Stimulated activated naive CD8-positive, alpha-beta T cell treated with anti-CD3 and anti-CD28 coated beads, Interleukin-15, Interleukin-2, amounts not matched to agents 100 ng/mL and 50 ng/mL, for 24 hours (primary cell): ENCODE data around the gene SOS1.
"Not testable (repeated sequence)": the region's sequence is repeated elsewhere in the genome, so short reads cannot be mapped to it uniquely, and the experiment has no call there.

Experiments used
- H3K27ac Mint-ChIP-seq: one replicate; pipeline ENCODE4 v1.8.0; 2021; ENCODE audit warnings: mild to moderate bottlenecking, mixed read lengths
- H3K27me3 Mint-ChIP-seq: one replicate; pipeline ENCODE4 v1.8.0; 2021; ENCODE audit warnings: mixed read lengths
- H3K36me3 Mint-ChIP-seq: one replicate; pipeline ENCODE4 v1.8.0; 2021; ENCODE audit warnings: low read depth, mixed read lengths
- H3K4me1 Mint-ChIP-seq: one replicate; pipeline ENCODE4 v1.8.0; 2021; ENCODE audit warnings: low read depth, mixed read lengths
- H3K4me3 Mint-ChIP-seq: one replicate; pipeline ENCODE4 v1.8.0; 2021; ENCODE audit warnings: mild to moderate bottlenecking, mixed read lengths
- H3K9me3 Mint-ChIP-seq: one replicate; pipeline ENCODE4 v1.8.0; 2021; ENCODE audit warnings: mixed read lengths

SOS1 gene

DNA sequence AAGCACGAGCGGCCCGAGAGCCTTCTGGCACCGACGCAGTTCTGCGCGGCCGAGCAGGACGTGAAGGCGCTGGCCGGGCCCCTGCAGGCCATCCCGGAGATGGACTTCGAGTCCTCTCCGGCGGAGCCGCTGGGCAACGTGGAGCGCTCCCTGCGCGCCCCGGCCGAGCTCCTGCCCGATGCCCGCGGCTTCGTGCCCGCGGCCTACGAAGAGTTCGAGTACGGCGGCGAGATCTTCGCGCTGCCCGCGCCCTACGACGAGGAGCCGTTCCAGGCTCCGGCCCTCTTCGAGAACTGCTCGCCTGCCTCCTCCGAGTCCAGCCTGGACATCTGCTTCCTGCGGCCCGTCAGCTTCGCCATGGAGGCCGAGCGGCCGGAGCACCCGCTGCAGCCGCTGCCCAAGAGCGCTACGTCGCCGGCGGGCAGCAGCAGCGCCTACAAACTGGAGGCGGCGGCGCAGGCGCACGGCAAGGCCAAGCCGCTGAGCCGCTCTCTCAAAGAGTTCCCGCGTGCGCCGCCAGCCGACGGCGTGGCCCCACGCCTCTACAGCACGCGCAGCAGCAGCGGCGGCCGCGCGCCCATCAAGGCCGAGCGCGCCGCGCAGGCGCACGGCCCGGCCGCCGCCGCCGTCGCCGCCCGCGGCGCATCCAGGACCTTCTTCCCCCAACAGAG, 160.8 kb downstream of the SOS1 start:
- H3K4me3 Mint-ChIP-seq = no peak overlapping the region
- H3K36me3 Mint-ChIP-seq = no peaks in the 10 kb centered on the region
- no peaks in the 10 kb centered on the region for H3K9me3 Mint-ChIP-seq
- H3K4me1 Mint-ChIP-seq = peaks cover 3% of the 10 kb centered on the region
- H3K27me3 Mint-ChIP-seq = peaks cover 36% of the 10 kb centered on the region
- no peak overlapping the region for H3K27ac Mint-ChIP-seq

DNA sequence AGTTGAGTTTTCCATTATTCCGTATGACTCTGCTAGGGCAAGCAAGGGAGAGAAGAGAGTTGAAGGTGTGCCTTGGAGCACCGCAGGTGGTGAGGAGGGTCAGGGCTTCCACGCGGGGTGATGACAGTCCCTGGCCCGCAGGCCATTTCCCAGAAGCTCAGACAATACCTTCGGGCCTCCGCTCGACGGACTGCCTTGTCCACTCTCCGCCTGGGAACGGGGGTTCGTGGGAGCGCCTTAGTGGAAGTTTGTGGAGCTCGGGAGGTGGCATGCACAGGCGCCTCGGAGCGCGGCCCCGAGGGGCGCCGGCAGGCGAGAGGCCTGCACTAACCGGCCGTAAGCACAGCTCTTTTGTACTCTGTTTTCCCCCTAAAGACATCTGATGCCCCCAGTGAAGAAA, 161.4 kb downstream of the SOS1 start:
- no peaks in the 10 kb centered on the region for H3K9me3 Mint-ChIP-seq
- H3K4me1 Mint-ChIP-seq = peaks cover 3% of the 10 kb centered on the region
- peak overlapping the region; percentile 19 for H3K4me3 Mint-ChIP-seq
- no peaks in the 10 kb centered on the region for H3K36me3 Mint-ChIP-seq
- no peak overlapping the region for H3K27ac Mint-ChIP-seq
- peaks cover 36% of the 10 kb centered on the region for H3K27me3 Mint-ChIP-seq

DNA sequence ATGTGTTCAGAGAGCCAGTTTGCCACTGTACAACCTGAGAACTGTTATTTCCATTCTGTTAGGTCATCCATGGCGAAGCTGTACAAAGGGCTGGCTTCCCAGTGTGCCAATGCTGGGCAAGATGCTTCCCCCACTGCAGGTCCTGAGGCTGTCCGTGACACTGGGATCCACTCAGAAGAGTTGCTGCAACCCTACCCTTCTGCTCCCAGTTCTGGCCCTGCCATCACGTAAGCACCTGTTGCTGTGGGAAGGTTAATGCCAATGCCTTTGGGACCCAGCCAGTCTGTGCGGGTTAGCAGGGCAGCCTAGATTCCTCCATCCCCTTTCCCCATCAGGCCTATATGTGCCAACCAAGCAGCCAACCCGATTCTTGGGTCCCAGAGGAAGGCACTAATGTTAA, 162.9 kb downstream of the SOS1 start:
- no peak overlapping the region for H3K27ac Mint-ChIP-seq
- no peaks in the 10 kb centered on the region for H3K36me3 Mint-ChIP-seq
- H3K27me3 Mint-ChIP-seq = peaks cover 36% of the 10 kb centered on the region
- H3K9me3 Mint-ChIP-seq = no peaks in the 10 kb centered on the region
- H3K4me3 Mint-ChIP-seq = no peak overlapping the region
- H3K4me1 Mint-ChIP-seq = peaks cover 3% of the 10 kb centered on the region

DNA sequence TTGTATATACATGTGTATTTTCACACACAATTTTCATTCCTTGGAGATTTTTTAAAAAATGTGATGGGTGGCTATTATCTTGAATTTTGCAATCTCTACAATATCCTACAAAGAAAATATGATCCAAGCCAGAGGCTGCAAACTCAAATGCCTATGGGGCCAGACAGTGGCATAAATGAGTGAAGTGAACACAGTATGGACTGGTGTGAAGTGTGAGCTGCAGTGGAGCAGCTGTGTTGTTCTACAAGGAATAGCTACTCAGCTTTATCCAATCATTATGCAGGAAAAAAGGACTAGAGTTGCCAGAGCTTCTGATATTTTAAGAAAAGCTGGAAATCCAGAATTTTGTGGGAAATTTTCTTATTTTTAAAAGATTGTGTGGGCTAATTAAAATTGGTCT, 169.1 kb downstream of the SOS1 start:
- Mint-ChIP-seq H3K9me3 (no peaks in the 10 kb centered on the region), H3K27me3 (no peaks in the 10 kb centered on the region), H3K4me3 (no peak overlapping the region), H3K36me3 (no peaks in the 10 kb centered on the region), H3K4me1 (no peaks in the 10 kb centered on the region), H3K27ac (no peak overlapping the region)

DNA sequence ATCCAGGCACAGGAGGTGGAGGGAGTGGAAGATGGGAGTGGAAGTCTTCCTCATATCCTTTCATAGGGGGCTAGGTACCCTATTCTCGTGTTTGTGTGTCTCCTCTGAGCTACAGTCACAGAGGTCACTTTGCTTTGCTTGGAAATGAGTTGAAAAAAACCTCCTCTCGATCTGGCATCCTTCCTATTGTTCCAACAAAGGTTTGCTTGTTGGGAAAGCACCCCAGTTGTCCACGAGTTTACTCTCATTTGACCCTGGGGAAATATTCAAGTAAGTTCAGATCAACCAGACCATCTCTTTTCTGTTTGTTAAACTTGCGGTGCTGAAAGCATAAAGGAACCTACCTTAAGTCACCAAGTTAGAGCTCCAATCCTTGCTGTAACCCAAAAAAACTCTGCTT, 171.9 kb downstream of the SOS1 start:
- Mint-ChIP-seq H3K4me3 (no peak overlapping the region), H3K27ac (no peak overlapping the region), H3K9me3 (no peaks in the 10 kb centered on the region), H3K27me3 (no peaks in the 10 kb centered on the region), H3K36me3 (no peaks in the 10 kb centered on the region), H3K4me1 (no peaks in the 10 kb centered on the region)

DNA sequence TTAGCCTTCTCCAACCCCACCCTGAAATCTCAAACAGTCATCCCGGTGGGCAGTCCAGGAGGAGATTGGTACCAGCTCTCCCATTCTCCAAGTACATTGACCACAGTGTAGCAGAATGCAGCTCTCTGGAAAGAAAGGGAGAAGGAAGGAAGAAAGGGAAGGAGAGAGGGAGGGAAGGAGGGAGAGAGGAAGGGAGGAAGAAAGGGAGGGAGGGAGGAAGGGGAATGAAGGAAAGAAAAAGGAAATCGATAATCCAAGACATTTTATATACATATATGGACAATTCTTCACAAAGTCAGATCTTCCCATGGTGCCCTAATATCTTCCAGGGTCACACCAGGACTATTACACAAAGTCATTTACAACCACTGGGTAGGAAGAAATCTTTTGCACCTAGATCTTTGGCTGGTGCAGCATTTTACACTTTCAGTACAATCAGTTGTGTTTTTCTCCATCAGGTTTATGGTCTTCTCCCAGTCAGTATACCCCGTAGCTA, 172.4 kb downstream of the SOS1 start:
- H3K36me3 Mint-ChIP-seq = no peaks in the 10 kb centered on the region
- no peak overlapping the region for H3K27ac Mint-ChIP-seq
- H3K27me3 Mint-ChIP-seq = no peaks in the 10 kb centered on the region

DNA sequence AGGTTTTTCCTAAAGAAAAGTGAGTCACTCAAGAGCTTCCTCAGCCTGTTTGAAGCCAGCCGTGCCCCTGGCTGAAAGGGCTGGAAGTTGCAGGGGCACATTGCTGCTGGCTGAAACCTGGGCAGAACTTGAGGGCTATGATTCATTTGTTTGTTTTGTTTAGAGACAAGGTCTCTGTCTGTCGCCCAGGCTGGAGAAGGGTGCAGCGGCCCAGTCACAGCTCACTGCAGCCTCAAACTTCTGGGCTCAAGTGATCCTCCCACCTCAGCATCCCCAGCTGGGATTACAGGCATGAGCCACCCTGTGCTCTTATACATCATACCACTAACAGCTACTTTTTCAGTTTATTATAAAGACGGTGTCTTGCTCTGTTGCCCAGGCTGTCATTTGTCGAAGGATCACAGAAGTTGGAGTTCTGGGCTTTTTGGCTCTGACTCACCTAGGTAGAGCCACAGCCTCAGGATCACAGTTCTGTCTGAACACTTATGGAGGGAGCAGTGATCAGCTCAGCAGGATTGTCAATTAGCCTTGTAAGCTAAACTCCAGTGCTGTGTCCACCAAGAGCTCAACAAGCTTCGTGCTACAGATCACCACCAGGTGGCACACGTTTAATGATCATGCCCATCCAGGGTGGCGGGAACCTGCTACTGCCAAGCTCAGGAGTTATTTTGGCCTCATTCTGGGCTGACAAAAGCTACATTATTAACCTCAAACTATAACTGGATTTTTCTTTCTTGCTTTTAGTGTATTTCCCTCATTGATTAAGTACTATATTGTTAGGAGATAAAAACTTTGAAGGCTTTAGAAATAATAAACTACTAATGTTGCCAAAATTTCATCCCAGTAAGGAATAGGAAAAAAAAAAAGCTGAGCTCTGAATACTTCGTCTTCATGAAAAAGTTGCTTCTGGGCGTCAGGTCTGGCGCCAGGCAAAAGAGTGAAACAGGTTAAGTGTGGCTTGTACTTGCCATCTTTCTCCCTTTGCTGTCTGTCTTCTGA, 173.3 kb downstream of the SOS1 start:
- H3K36me3 Mint-ChIP-seq = no peaks in the 10 kb centered on the region
- no peak overlapping the region for H3K27ac Mint-ChIP-seq
- no peaks in the 10 kb centered on the region for H3K4me1 Mint-ChIP-seq
- H3K27me3 Mint-ChIP-seq = no peaks in the 10 kb centered on the region
- H3K9me3 Mint-ChIP-seq = no peaks in the 10 kb centered on the region
- no peak overlapping the region for H3K4me3 Mint-ChIP-seq

More for the DNA sequence above, 172.4 kb downstream of the SOS1 start:
- no peaks in the 10 kb centered on the region for H3K4me1 Mint-ChIP-seq
- no peaks in the 10 kb centered on the region for H3K9me3 Mint-ChIP-seq
- H3K4me3 Mint-ChIP-seq = no peak overlapping the region

DNA sequence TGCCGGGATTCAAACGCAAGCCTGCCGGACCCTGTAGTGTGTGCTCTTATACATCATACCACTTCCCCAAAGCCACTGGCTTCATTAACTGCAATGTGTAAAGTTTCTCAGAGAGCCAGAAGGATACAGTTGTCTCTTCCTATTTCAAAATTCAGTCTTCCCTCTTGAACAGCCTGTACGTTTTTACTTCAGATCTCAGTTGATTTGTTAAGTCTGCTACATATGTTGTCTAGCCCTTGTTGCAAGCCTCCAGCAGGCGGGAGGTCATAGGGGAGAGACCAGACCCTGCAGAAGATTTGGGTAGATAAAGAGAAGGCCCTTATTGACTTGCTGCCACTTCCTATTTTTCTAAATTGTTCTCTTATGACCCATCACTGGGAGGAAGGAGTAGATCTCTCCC, 174.9 kb downstream of the SOS1 start:
- no peaks in the 10 kb centered on the region for H3K27me3 Mint-ChIP-seq
- H3K4me3 Mint-ChIP-seq = no peak overlapping the region
- H3K36me3 Mint-ChIP-seq = no peaks in the 10 kb centered on the region
- H3K27ac Mint-ChIP-seq = no peak overlapping the region
- H3K4me1 Mint-ChIP-seq = no peaks in the 10 kb centered on the region
- H3K9me3 Mint-ChIP-seq = no peaks in the 10 kb centered on the region

DNA sequence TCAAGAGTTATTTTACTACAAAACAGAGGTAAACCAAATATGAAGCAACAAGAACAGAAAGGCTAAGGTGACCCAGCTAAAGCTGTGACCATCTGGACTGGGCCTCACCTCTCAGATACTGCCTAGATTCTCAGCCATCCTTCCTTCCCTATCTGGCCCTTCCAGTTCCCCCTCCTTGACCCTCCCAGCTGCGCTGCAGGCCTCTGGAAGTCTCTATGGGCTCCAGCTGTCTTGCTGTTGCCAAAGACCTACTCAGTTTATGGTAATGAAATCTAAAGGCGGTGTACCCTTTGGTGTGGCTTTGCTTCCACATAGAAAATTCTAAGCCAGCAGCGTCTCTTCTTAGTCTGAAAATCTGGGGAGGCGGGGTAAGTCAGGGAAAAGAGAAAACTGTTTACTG, 175.5 kb downstream of the SOS1 start:
- Mint-ChIP-seq H3K36me3 (no peaks in the 10 kb centered on the region), H3K4me3 (no peak overlapping the region), H3K27me3 (no peaks in the 10 kb centered on the region), H3K27ac (no peak overlapping the region), H3K9me3 (no peaks in the 10 kb centered on the region), H3K4me1 (no peaks in the 10 kb centered on the region)

DNA sequence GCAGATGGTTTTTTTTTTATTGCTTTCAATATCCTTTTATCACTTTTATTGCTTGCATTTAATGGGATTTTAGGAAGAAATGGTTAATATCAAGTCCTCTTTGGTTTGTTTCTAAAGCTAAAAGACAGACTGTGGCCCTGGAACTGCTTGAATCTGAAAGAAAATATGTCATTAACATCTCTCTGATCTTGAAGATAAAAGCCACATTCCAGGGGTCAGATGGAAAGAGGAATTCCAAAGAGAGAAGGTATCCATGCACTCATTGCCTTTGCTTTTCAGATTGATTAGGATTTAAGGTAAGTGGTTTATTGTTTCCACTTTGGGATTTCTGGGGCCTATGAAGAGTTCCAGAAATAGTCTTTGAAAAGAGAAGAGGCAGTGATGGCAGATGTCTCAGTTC, 177.1 kb downstream of the SOS1 start:
- H3K27me3 Mint-ChIP-seq = no peaks in the 10 kb centered on the region
- H3K4me3 Mint-ChIP-seq = no peak overlapping the region
- H3K9me3 Mint-ChIP-seq = no peaks in the 10 kb centered on the region
- H3K27ac Mint-ChIP-seq = no peak overlapping the region
- H3K4me1 Mint-ChIP-seq = no peaks in the 10 kb centered on the region
- no peaks in the 10 kb centered on the region for H3K36me3 Mint-ChIP-seq

DNA sequence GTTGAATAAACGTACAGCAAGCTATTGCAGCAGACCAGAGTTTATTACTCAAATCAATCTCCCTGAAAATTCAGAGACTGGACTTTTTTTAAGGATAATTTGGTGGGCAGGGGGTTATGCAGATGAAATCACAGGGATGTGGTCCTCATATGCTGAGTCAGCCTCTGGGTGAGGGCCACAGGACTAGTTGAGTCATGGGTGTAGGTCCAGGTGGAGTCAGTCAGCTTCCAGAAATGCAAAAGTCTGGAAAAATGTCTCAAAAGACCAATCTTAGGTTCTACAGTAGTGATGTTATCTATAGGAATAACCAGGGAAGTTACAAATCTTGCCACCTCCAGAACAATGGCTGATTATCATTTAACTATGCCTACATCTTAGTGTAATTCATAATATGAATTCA, 180.1 kb downstream of the SOS1 start:
- H3K36me3 Mint-ChIP-seq = no peaks in the 10 kb centered on the region
- no peak overlapping the region for H3K4me3 Mint-ChIP-seq
- no peaks in the 10 kb centered on the region for H3K27me3 Mint-ChIP-seq
- no peak overlapping the region for H3K27ac Mint-ChIP-seq
- peaks cover 2% of the 10 kb centered on the region for H3K4me1 Mint-ChIP-seq
- H3K9me3 Mint-ChIP-seq = no peaks in the 10 kb centered on the region

DNA sequence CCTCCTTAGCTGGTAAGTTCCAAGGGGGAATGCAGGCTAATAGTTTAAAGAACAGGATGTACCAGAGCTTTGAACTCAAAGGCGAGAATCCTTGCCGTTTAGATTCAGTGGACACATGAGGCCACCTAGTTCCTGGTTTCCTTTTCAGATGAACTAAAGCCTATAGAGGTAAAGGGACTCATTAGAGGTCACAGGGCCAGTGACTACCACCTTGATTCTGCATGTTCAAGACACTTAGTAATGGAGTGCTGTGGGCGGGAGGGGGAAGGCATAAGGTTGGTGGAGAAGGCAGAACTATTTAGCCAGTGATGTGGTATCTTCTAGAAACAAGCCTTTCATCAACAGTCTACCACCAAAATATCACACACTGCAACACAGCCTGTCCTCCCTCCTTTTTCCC, 183.3 kb downstream of the SOS1 start:
- peaks cover 5% of the 10 kb centered on the region for H3K4me1 Mint-ChIP-seq
- no peak overlapping the region for H3K27ac Mint-ChIP-seq
- no peaks in the 10 kb centered on the region for H3K36me3 Mint-ChIP-seq
- H3K27me3 Mint-ChIP-seq = peaks cover 5% of the 10 kb centered on the region
- H3K4me3 Mint-ChIP-seq = no peak overlapping the region
- H3K9me3 Mint-ChIP-seq = no peaks in the 10 kb centered on the region

DNA sequence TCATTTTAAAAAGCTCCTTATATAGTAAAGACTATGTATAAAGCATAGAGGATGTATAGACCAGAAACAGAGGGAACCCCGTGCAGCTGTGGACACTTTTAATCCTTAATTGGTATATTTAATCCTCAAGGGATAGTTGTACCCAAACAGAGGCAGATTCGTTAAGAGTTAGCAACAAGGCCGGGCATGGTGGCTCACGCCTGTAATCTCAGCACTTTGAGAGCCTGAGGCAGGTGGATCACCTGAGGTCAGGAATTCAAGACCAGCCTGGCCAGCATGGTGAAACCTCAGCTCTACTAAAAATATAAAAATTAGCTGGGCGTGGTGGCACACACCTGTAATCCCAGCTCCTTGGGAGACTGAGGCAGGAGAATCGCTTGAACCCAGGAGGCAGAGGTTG, 184.3 kb downstream of the SOS1 start:
- not testable (repeated sequence) for H3K4me1 Mint-ChIP-seq, H3K36me3 Mint-ChIP-seq, H3K9me3 Mint-ChIP-seq, H3K27ac Mint-ChIP-seq, H3K27me3 Mint-ChIP-seq, H3K4me3 Mint-ChIP-seq

DNA sequence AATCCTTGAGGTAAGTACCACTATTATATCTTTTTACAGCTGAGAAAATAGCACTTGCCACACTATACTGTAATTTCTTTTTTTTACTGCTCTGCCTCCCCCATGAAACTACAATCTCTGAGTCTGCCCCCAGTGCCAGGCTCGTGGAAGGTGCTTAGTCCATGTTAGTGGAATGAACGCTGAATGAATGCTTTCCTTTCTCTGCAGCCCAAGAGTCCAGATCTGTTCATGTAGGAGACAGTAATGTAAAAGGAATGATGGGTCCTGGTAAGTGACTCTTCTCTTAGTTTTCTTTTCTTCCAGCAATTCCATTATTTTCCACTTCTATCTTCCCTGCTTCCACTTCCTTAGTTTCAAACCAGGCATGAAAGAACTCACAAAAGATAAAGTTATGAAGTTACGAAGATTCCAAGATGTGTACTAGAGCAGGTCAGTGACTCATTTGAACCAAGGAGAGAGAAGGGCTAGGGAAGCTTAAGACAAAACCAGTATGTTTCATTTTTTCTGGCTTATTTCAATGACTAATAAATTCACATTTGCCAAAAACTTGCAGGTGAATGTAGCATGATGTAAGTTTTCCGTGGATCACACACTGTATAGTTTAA, 185.2 kb downstream of the SOS1 start:
- no peaks in the 10 kb centered on the region for H3K36me3 Mint-ChIP-seq
- H3K9me3 Mint-ChIP-seq = no peaks in the 10 kb centered on the region
- H3K4me1 Mint-ChIP-seq = peaks cover 5% of the 10 kb centered on the region
- peaks cover 5% of the 10 kb centered on the region for H3K27me3 Mint-ChIP-seq
- no peak overlapping the region for H3K27ac Mint-ChIP-seq
- H3K4me3 Mint-ChIP-seq = no peak overlapping the region

DNA sequence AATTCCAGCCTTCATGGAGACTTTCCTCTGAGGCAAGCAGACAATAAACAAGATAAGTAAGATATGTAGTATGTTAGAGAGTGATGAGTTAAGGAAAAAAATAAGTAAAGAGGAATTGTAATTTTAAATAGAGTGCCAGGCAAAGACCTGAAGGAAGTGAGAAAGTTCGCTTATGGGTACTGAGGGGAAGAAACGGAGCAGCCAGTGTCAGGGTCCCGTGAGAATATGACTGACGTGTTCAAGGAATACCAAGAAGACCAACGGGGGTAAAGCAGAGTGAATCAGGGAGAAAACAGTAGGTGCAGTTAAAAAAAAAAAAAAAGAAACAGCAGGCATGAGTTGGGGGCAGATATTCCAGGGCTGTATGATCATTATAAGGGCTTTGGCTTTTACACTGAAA, 186.1 kb downstream of the SOS1 start:
- H3K27ac Mint-ChIP-seq = no peak overlapping the region
- H3K4me3 Mint-ChIP-seq = no peak overlapping the region
- peaks cover 5% of the 10 kb centered on the region for H3K27me3 Mint-ChIP-seq
- H3K9me3 Mint-ChIP-seq = no peaks in the 10 kb centered on the region
- no peaks in the 10 kb centered on the region for H3K36me3 Mint-ChIP-seq
- peaks cover 5% of the 10 kb centered on the region for H3K4me1 Mint-ChIP-seq
